ENCODE results near the gene GRIN3B. TPM values are rescaled to one million over a fixed set of nuclear protein-coding genes. Genes with fewer than 3 reads are reported as not detected.

The GRIN3B gene
- total RNA-seq, 3 donors from 2014 or later: 2.6 TPM; not detected in 2

DNA sequence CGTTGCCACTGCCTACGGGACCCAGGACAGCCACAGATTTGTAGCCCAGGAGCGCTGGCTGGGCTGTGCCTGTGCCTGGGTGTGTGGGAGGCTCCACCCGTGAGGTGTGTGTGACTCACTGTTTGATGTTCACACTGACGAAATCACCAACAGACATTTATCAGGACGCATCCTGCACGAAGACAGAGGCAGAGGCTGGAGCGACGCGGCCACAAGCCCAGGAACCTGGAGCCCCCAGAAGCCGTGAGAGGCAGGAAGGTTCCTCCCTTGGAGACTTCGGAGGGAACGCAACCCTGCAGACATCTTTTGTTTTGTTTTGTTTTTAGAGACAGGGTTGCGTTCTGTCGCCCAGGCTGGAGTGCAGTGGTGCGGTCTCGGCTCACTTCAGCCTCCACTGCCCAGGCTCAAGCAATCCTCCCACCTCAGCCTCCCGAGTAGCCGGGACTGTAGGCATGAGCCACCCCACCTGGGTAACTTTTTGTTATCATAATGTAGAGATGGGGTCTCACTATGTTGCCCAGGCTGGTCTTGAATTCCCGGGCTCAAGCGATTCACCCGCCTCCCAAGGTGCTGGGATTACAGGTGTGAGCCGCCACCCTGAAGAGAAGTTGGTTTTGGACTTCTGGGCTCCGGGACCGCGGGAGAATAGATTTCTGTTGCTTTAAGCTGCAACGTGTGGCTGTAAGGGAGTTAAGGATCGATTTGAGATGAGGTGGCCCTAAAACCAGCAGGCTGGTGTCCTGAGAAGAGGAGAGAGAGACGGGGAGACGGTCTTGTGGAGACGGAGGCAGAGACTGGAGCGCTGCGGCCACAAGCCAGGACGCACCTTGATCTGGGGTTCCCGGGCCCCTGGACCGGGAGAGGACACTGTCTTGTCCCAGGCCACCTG lies 41.0 kb upstream of the GRIN3B start:
- no peaks in the 10 kb centered on the region for H3K9me3 ChIP-seq
- no peak overlapping the region for H3K27ac ChIP-seq
- no peak for TF ChIP-seq POLR2A (IDR thresholded peaks at IDR 0.05)
- TF ChIP-seq, protein P1, sequence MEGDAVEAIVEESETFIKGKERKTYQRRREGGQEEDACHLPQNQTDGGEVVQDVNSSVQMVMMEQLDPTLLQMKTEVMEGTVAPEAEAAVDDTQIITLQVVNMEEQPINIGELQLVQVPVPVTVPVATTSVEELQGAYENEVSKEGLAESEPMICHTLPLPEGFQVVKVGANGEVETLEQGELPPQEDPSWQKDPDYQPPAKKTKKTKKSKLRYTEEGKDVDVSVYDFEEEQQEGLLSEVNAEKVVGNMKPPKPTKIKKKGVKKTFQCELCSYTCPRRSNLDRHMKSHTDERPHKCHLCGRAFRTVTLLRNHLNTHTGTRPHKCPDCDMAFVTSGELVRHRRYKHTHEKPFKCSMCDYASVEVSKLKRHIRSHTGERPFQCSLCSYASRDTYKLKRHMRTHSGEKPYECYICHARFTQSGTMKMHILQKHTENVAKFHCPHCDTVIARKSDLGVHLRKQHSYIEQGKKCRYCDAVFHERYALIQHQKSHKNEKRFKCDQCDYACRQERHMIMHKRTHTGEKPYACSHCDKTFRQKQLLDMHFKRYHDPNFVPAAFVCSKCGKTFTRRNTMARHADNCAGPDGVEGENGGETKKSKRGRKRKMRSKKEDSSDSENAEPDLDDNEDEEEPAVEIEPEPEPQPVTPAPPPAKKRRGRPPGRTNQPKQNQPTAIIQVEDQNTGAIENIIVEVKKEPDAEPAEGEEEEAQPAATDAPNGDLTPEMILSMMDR (IDR thresholded peaks at IDR 0.05): no peak
- TF ChIP-seq POLR2AphosphoS5 (IDR thresholded peaks at IDR 0.05): no peak
- H3K4me3 ChIP-seq: no peak overlapping the region
- no peaks in the 10 kb centered on the region for H3K27me3 ChIP-seq
- no peaks in the 10 kb centered on the region for H3K4me1 ChIP-seq
- intact Hi-C loops (cut with DNase I; ENCODE audit: low total_unique reads): no loop called here
- DNase-seq (ENCODE audit: low spot score in 2 of 2): no peak
- no peaks in the 10 kb centered on the region for H3K36me3 ChIP-seq

DNA sequence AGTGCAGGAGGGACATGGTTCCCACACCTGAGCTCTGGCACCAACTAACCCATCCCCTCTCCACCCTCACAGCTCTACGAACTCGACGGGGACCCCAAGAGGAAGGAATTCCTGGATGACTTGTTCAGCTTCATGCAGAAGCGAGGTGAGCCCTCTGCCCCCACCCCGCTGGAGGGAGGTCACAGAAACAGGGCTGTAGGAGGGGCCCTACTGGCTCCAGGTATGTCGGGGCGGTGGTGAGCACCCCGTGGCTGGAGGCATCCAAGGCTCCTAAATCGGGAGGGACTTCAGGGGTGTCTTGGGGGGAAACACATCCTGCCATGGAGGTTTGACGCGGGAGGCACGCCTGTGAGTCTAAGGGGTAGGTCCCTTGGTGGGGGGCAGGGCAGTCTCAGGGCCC lies 40.2 kb upstream of the GRIN3B start:
- no peak for TF ChIP-seq POLR2A (IDR thresholded peaks at IDR 0.05)
- TF ChIP-seq, protein P1 (IDR thresholded peaks at IDR 0.05): no peak
- no peak for TF ChIP-seq POLR2AphosphoS5 (IDR thresholded peaks at IDR 0.05)
- H3K36me3 ChIP-seq: no peaks in the 10 kb centered on the region
- no peak overlapping the region for H3K4me3 ChIP-seq
- H3K4me1 ChIP-seq: no peaks in the 10 kb centered on the region
- intact Hi-C loops (cut with DNase I; ENCODE audit: low total_unique reads): no loop called here
- no peak for DNase-seq (ENCODE audit: low spot score in 2 of 2)
- H3K27ac ChIP-seq: no peak overlapping the region
- no peaks in the 10 kb centered on the region for H3K9me3 ChIP-seq
- H3K27me3 ChIP-seq: no peaks in the 10 kb centered on the region

DNA sequence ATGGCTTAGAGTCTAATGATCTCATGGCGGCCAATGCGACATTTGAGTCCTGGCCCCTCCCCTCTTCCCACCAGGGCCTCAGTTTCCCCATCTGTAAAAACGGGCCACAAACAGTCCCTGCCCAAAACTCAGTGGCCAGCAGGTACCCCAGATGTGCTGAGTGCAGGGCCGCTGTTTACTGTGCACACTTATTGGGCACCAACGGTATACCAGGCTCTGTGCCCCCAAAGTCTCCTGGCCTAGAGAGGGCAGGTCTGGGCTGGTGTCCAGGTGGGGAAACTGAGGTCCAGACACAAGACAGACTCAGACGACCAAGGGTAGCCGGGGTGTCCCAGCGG lies 39.6 kb upstream of the GRIN3B start:
- no peaks in the 10 kb centered on the region for H3K4me1 ChIP-seq
- no peaks in the 10 kb centered on the region for H3K27me3 ChIP-seq
- intact Hi-C loops (cut with DNase I; ENCODE audit: low total_unique reads): no loop called here
- no peak overlapping the region for H3K27ac ChIP-seq
- no peak for DNase-seq (ENCODE audit: low spot score in 2 of 2)
- no peak overlapping the region for H3K4me3 ChIP-seq
- TF ChIP-seq, protein P1 (IDR thresholded peaks at IDR 0.05): no peak
- H3K36me3 ChIP-seq: no peaks in the 10 kb centered on the region
- no peaks in the 10 kb centered on the region for H3K9me3 ChIP-seq

DNA sequence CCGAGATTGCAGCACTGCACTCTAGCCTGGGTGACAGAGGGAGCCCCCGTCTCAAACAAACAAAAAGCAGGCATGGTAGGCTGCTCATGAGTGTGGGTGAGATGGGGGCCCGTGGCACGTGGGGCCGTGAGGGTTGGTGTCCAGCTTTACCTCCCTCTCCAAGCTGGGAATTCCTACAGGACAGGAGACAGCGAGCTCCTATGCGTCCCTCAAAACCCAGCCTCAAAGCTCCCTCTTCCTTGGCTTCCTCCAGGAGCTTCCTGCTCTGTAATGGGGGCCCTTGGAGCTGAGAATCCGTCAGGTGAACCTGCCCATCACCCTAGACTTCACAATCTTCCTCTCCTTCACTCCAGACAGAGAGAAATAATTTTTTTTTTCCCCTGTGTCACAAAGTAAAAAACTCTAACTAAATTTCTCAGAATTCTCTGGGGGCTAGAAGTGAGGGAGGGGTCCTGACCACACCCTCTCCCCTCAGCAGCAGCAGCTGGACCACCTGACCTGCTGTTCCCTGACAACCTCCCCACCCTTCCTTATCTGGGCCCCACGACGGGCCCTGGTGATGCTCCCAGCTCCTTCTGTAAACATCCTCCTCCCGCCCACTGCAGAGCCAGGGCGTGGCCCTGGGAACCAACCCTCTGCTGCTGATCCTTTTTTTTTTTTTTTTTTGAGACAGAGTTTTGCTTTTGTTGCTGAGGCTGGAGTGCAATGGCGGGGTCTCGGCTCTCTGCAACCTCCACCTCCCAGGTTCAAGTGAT lies 38.2 kb upstream of the GRIN3B start:
- no peak for DNase-seq (ENCODE audit: low spot score in 2 of 2)
- H3K27me3 ChIP-seq: no peaks in the 10 kb centered on the region
- no peak overlapping the region for H3K4me3 ChIP-seq
- intact Hi-C loops (cut with DNase I; ENCODE audit: low total_unique reads): no loop called here
- no peak overlapping the region for H3K27ac ChIP-seq
- TF ChIP-seq POLR2A (IDR thresholded peaks at IDR 0.05) (no peak), POLR2AphosphoS5 (IDR thresholded peaks at IDR 0.05) (no peak)
- TF ChIP-seq, protein P1 (IDR thresholded peaks at IDR 0.05): no peak
- H3K4me1 ChIP-seq: no peaks in the 10 kb centered on the region
- H3K9me3 ChIP-seq: no peaks in the 10 kb centered on the region
- H3K36me3 ChIP-seq: no peaks in the 10 kb centered on the region

Data from breast epithelium (tissue), 4 donors.